Smooth muscle cell (in vitro differentiated cells): ENCODE measurements around the gene MLLT10. TPM values are rescaled to one million over a fixed set of nuclear protein-coding genes. Genes with fewer than 3 reads are reported as not detected.
A peak's percentile ranks its signal among the peaks of the same experiment; 100 is the strongest.

Experiments
- DNase-seq: peaks from one replicate; lab custom pipeline; 2025; ENCODE audit not compliant: unreplicated experiment; lab: John Stamatoyannopoulos, UW
- H2AFZ ChIP-seq: fragments of 200-600 bp; sonication (generic); 2 replicates; pipeline ENCODE4 v1.6.0; 2016; ENCODE audit warnings: antibody characterized with exemption, low read depth, mild to moderate bottlenecking
- H3F3A ChIP-seq: fragments of 200-600 bp; sonication (generic); 2 replicates; pipeline ENCODE4 v1.6.0; 2017; ENCODE audit warnings: antibody characterized with exemption, low read depth
- H3K27ac ChIP-seq: fragments of 200-600 bp; sonication (generic); 2 replicates; pipeline ENCODE4 v1.5.1; 2016; ENCODE audit warnings: low read depth, mild to moderate bottlenecking
- H3K27me3 ChIP-seq: fragments of 200-600 bp; sonication (generic); 2 replicates; pipeline ENCODE4 v1.6.1; 2016; ENCODE audit warnings: low read depth, mild to moderate bottlenecking
- H3K36me3 ChIP-seq: fragments of 200-600 bp; sonication (generic); 2 replicates; pipeline ENCODE4 v1.5.1; 2016; ENCODE audit warnings: low read depth
- H3K4me1 ChIP-seq: fragments of 200-600 bp; sonication (generic); 2 replicates; pipeline ENCODE4 v1.5.1; 2016; ENCODE audit warnings: low read depth
- H3K4me2 ChIP-seq: fragments of 200-600 bp; sonication (generic); 2 replicates; pipeline ENCODE4 v1.6.0; 2016; ENCODE audit warnings: mild to moderate bottlenecking
- H3K4me3 ChIP-seq: fragments of 200-600 bp; sonication (generic); 2 replicates; pipeline ENCODE4 v1.5.1; 2016; ENCODE audit warnings: mild to moderate bottlenecking
- H3K79me2 ChIP-seq: fragments of 200-600 bp; sonication (generic); 2 replicates; pipeline ENCODE4 v1.6.0; 2016; ENCODE audit warnings: low read depth, mild to moderate bottlenecking
- H3K9ac ChIP-seq: fragments of 200-600 bp; sonication (generic); 2 replicates; pipeline ENCODE4 v1.6.0; 2016; ENCODE audit warnings: low read depth
- H3K9me3 ChIP-seq: fragments of 200-600 bp; sonication (generic); replicated peaks from 2 replicates; pipeline ENCODE4 v1.5.1; 2016; ENCODE audit warnings: low read depth
- H4K20me1 ChIP-seq: fragments of 200-600 bp; sonication (generic); 2 replicates; pipeline ENCODE4 v1.6.0; 2016; ENCODE audit warnings: low read depth
- WGBS: methylation state at CpG from one replicate; pipeline ENCODE4 v1.1.7; 2016; ENCODE audit warnings: low lambda C conversion rate; 5-methylcytosine and 5-hydroxymethylcytosine counted together
- polyA plus RNA-seq: library from polyadenylated mRNA; unstranded; fragments of >200 nt; fragmentation: Nextera tagmentation; extraction: Ambion mirVana; gene quantifications from 2 replicates; pipeline ENCODE4 v1.2.1, GENCODE V29; 2016
- total RNA-seq: library from RNA; depleted of rRNA; stranded (reverse); fragments of >200 nt; gene quantifications from 2 replicates; pipeline ENCODE4 v1.2.3, GENCODE V29; 2014
- TF ChIP-seq, protein P1 (sequence below): fragments of 200-600 bp; sonication (generic); IDR thresholded peaks from 2 replicates; pipeline ENCODE4 v1.5.1; 2017; ENCODE audit warnings: borderline replicate concordance, mild to moderate bottlenecking, antibody characterized with exemption; ENCODE audit not compliant: insufficient read depth, poor library complexity, severe bottlenecking

The MLLT10 gene
- total and polyA plus RNA-seq, 2 experiments from 2014 or later, result 6.8 to 43.6 TPM

GRCh38 chr10:21500578-21500910 lies 33.5 kb upstream of the MLLT10 start:
- Histone ChIP-seq H3K79me2 (peaks cover 16% of the 10 kb centered on the region), H3K9ac (peak overlapping the region; percentile 19), H2AFZ (peak overlapping the region; percentile 98), H3K27ac (no peak overlapping the region), H3F3A (no peaks in the 10 kb centered on the region), H3K4me1 (peaks cover 70% of the 10 kb centered on the region), H3K4me3 (peak overlapping the region; percentile 51), H4K20me1 (no peaks in the 10 kb centered on the region), H3K27me3 (no peaks in the 10 kb centered on the region), H3K36me3 (no peaks in the 10 kb centered on the region), H3K4me2 (peak overlapping the region; percentile 100), H3K9me3 (no peaks in the 10 kb centered on the region)
- WGBS, result 21% methylated on average over 14 of the region's 14 CpGs
- DNase-seq, result no peak
- TF ChIP-seq, protein P1, sequence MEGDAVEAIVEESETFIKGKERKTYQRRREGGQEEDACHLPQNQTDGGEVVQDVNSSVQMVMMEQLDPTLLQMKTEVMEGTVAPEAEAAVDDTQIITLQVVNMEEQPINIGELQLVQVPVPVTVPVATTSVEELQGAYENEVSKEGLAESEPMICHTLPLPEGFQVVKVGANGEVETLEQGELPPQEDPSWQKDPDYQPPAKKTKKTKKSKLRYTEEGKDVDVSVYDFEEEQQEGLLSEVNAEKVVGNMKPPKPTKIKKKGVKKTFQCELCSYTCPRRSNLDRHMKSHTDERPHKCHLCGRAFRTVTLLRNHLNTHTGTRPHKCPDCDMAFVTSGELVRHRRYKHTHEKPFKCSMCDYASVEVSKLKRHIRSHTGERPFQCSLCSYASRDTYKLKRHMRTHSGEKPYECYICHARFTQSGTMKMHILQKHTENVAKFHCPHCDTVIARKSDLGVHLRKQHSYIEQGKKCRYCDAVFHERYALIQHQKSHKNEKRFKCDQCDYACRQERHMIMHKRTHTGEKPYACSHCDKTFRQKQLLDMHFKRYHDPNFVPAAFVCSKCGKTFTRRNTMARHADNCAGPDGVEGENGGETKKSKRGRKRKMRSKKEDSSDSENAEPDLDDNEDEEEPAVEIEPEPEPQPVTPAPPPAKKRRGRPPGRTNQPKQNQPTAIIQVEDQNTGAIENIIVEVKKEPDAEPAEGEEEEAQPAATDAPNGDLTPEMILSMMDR, result no peak

DNA sequence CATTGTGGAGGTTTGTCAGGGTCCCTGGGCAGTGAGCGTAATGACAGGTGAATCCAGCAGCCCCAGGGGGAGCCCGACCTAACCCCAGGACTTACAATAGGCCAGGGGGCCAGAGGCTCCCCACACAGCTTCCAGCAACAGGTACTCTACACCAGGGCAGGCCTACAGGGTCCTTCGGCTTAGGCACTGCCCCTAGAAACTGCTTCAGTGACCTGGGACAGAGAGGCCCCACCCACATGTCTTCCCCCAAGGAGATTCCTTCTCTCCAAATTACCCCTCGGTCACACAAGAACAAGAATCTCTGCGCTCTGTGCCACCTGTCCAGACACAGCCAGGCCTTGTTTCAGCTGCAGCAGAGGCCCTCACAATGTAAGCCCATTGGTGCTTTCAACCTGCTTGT lies 32.9 kb upstream of the MLLT10 start:
- peak overlapping the region; percentile 100 for H3K4me2 ChIP-seq
- WGBS, result 75% methylated on average over 5 of the region's 5 CpGs
- H3K27me3 ChIP-seq, result no peaks in the 10 kb centered on the region
- peak overlapping the region; percentile 98 for H2AFZ ChIP-seq
- no peak for DNase-seq
- H3K36me3 ChIP-seq, result no peaks in the 10 kb centered on the region
- TF ChIP-seq, protein P1, result no peak
- peaks cover 75% of the 10 kb centered on the region for H3K4me1 ChIP-seq
- no peaks in the 10 kb centered on the region for H3K9me3 ChIP-seq
- no peaks in the 10 kb centered on the region for H4K20me1 ChIP-seq
- H3K27ac ChIP-seq, result no peak overlapping the region
- H3F3A ChIP-seq, result no peaks in the 10 kb centered on the region
- H3K79me2 ChIP-seq, result peaks cover 16% of the 10 kb centered on the region
- H3K4me3 ChIP-seq, result no peak overlapping the region
- H3K9ac ChIP-seq, result no peak overlapping the region

GRCh38 chr10:21501731-21502347 lies 32.2 kb upstream of the MLLT10 start:
- Histone ChIP-seq H3K4me1 (peaks cover 83% of the 10 kb centered on the region), H3F3A (no peaks in the 10 kb centered on the region), H4K20me1 (no peaks in the 10 kb centered on the region), H3K9ac (no peak overlapping the region), H3K27ac (no peak overlapping the region), H3K27me3 (no peaks in the 10 kb centered on the region), H3K36me3 (no peaks in the 10 kb centered on the region), H2AFZ (no peak overlapping the region), H3K4me2 (peak overlapping the region; percentile 26), H3K9me3 (no peaks in the 10 kb centered on the region), H3K4me3 (no peak overlapping the region), H3K79me2 (peaks cover 16% of the 10 kb centered on the region)
- TF ChIP-seq, protein P1, result no peak
- DNase-seq, result no peak
- WGBS, result 56% methylated on average over 2 of the region's 2 CpGs

GRCh38 chr10:21502348-21502740 lies 31.7 kb upstream of the MLLT10 start:
- peaks cover 88% of the 10 kb centered on the region for H3K4me1 ChIP-seq
- WGBS, result 48% methylated on average over 3 of the region's 3 CpGs

More at GRCh38 chr10:21502348-21502740, 31.7 kb upstream of the MLLT10 start:
- H3K27me3 ChIP-seq, result no peaks in the 10 kb centered on the region
- peaks cover 16% of the 10 kb centered on the region for H3K79me2 ChIP-seq
- no peak overlapping the region for H3K4me3 ChIP-seq
- H3K36me3 ChIP-seq, result no peaks in the 10 kb centered on the region
- no peak overlapping the region for H3K9ac ChIP-seq
- no peak overlapping the region for H2AFZ ChIP-seq
- DNase-seq, result no peak
- no peaks in the 10 kb centered on the region for H4K20me1 ChIP-seq
- H3K27ac ChIP-seq, result no peak overlapping the region
- H3K9me3 ChIP-seq, result no peaks in the 10 kb centered on the region
- H3K4me2 ChIP-seq, result peak overlapping the region; percentile 26
- TF ChIP-seq, protein P1, result no peak
- H3F3A ChIP-seq, result peaks cover 2% of the 10 kb centered on the region
